Placental pericyte (primary cell): ENCODE data around the gene PAGE3. TPM values are rescaled to one million over a fixed set of nuclear protein-coding genes. Genes with fewer than 3 reads are reported as not detected.

Source experiments
- total RNA-seq: library from RNA; depleted of rRNA; stranded (reverse); fragments of >200 nt; gene quantifications from 2 replicates; pipeline ENCODE4 v1.2.3, GENCODE V29; 2012

PAGE3 gene, protein sequence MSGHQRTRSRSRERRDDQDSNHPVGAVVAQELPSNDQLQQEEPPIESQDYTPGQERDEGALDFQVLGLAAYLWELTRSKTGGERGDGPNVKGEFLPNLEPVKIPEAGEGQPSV
- not detected in 2 replicates for total RNA-seq

DNA sequence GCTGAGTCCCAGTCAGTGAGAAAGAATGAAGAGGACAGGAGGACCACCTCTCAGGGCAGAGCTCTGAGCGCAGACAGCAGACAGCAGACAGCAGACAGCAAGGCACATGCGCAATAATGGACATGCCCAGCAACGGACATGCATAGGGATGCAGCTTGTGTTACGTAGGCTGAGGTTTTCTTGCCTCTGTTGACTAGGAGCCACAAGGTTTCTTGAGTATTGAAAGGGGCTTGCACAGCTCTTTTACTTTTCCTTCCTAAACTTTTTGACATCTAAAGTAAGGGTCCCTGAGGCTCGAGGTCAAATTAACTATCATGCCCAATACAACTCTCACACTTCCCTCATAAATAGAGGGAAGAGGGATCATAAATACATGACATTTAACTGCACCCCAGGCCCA is at the start of gene PAGE3:
PAGE3 (minus strand) TSS at position 101 of the 400 bp plus-strand sequence. CDS start 1,013 bp downstream, outside the sequence.

GRCh38 chrX:55220119-55220794 is 44.5 kb downstream of the PAGE3 start, which contains the start of gene PAGE5:
Gene PAGE5, plus strand, starts transcription at chrX:55220346. Its CDS starts 1,037 bp downstream, at chrX:55221383.

Other genes with a start within 250 kb of the PAGE3 start
- not detected in 2 replicates for gene ALAS2, start 233.9 kb downstream of the PAGE3 start, total RNA-seq
- not detected in 2 replicates for gene PAGE2B, start 189.9 kb downstream of the PAGE3 start, total RNA-seq
- not detected in 2 replicates for gene PAGE2, start 175.9 kb downstream of the PAGE3 start, total RNA-seq
- gene PAGE5, start 44.6 kb downstream of the PAGE3 start, total RNA-seq = not detected in 2 replicates
- gene MAGEH1, start 187.2 kb upstream of the PAGE3 start, total RNA-seq = 8.3 and 17.5 TPM in 2 replicates
- 0.88 and 2.1 TPM in 2 replicates for gene USP51, start 224.9 kb upstream of the PAGE3 start, total RNA-seq